ENCODE results near the gene NSUN5.
"Not testable (repeated sequence)": the region's sequence is repeated elsewhere in the genome, so short reads cannot be mapped to it uniquely, and the experiment has no call there.

Gene NSUN5

GRCh38 chr7:73329861-73330581 is 21.4 kb upstream of the NSUN5 start:
- TF ChIP-seq CTCF (IDR thresholded peaks at IDR 0.05; ENCODE audit: extremely low read depth, insufficient read depth, missing control alignments), result no peak
- in situ Hi-C loops (cut with MboI; ENCODE audit: low pct_unique_long_range_greater_than_20kb, low sequenced_read_pairs, unreplicated experiment), result no loop called here
- DNase-seq (ENCODE audit: low spot score), result no peak

- DNase-seq (ENCODE audit: low spot score), result no peak
- TF ChIP-seq CTCF (IDR thresholded peaks at IDR 0.05; ENCODE audit: extremely low read depth, insufficient read depth, missing control alignments), result no peak
- in situ Hi-C loops (cut with MboI; ENCODE audit: low pct_unique_long_range_greater_than_20kb, low sequenced_read_pairs, unreplicated experiment), result no loop called here
Observed at GRCh38 chr7:73328696-73329095, 20.1 kb upstream of the NSUN5 start.

- DNase-seq (ENCODE audit: low spot score); in situ Hi-C loops (cut with MboI; ENCODE audit: low pct_unique_long_range_greater_than_20kb, low sequenced_read_pairs, unreplicated experiment): not testable (repeated sequence)
Observed at GRCh38 chr7:73327922-73328321, 19.3 kb upstream of the NSUN5 start, which contains the start of the genes FKBP6 and TRIM50. Gene FKBP6, plus strand, starts transcription at chr7:73328161. Its CDS starts 268 bp downstream, at chr7:73328429. Gene TRIM50, minus strand, starts transcription at chr7:73328082. Its CDS starts 3,295 bp downstream, at chr7:73324787.

- in situ Hi-C loops (cut with MboI; ENCODE audit: low pct_unique_long_range_greater_than_20kb, low sequenced_read_pairs, unreplicated experiment), result not testable (repeated sequence)
Observed at GRCh38 chr7:73327449-73327848, 18.8 kb upstream of the NSUN5 start.

GRCh38 chr7:73325424-73325823 is 16.8 kb upstream of the NSUN5 start:
- DNase-seq (ENCODE audit: low spot score); in situ Hi-C loops (cut with MboI; ENCODE audit: low pct_unique_long_range_greater_than_20kb, low sequenced_read_pairs, unreplicated experiment): not testable (repeated sequence)

More at GRCh38 chr7:73327449-73327848, 18.8 kb upstream of the NSUN5 start:
- not testable (repeated sequence) for DNase-seq (ENCODE audit: low spot score)

- peak; percentile 76 for TF ChIP-seq CTCF (IDR thresholded peaks at IDR 0.05; ENCODE audit: extremely low read depth, insufficient read depth, missing control alignments)
- DNase-seq (ENCODE audit: low spot score), result peak; percentile 89
- in situ Hi-C loops (cut with MboI; ENCODE audit: low pct_unique_long_range_greater_than_20kb, low sequenced_read_pairs, unreplicated experiment), result not testable (repeated sequence)
Observed at GRCh38 chr7:73324081-73324845, 15.6 kb upstream of the NSUN5 start.

GRCh38 chr7:73323434-73324080 is 14.9 kb upstream of the NSUN5 start:
- DNase-seq (ENCODE audit: low spot score); in situ Hi-C loops (cut with MboI; ENCODE audit: low pct_unique_long_range_greater_than_20kb, low sequenced_read_pairs, unreplicated experiment): not testable (repeated sequence)

- DNase-seq (ENCODE audit: low spot score); in situ Hi-C loops (cut with MboI; ENCODE audit: low pct_unique_long_range_greater_than_20kb, low sequenced_read_pairs, unreplicated experiment): not testable (repeated sequence)
Observed at GRCh38 chr7:73320009-73320408, 11.4 kb upstream of the NSUN5 start.

GRCh38 chr7:73319541-73319940 is 10.9 kb upstream of the NSUN5 start:
- DNase-seq (ENCODE audit: low spot score); in situ Hi-C loops (cut with MboI; ENCODE audit: low pct_unique_long_range_greater_than_20kb, low sequenced_read_pairs, unreplicated experiment): not testable (repeated sequence)

- in situ Hi-C loops (cut with MboI; ENCODE audit: low pct_unique_long_range_greater_than_20kb, low sequenced_read_pairs, unreplicated experiment), result not testable (repeated sequence)
Observed at GRCh38 chr7:73318656-73319204, 10.1 kb upstream of the NSUN5 start.

More at GRCh38 chr7:73318656-73319204, 10.1 kb upstream of the NSUN5 start:
- not testable (repeated sequence) for DNase-seq (ENCODE audit: low spot score)
